Sciatic nerve (tissue), 2 donors: ENCODE measurements around the gene TTBK1. TPM values are rescaled to one million over a fixed set of nuclear protein-coding genes. Genes with fewer than 3 reads are reported as not detected.

ENCODE experiments used
- ATAC-seq: fragments of 200-7000 bp; cut with Tn5 transposase; one replicate; pipeline ENCODE4 v1.9.1; 2020; ENCODE audit warnings: mild to moderate bottlenecking, moderate library complexity
- DNase-seq: peaks from one replicate; pipeline ENCODE4 v3.0.0-alpha.2; 2020; ENCODE audit warnings: low spot score
- intact Hi-C: fragments of 100-400 bp; cut with DNase I; formaldehyde crosslinking; loops from one replicate; pipeline ENCODE4 v1.14.2; 2022
- total RNA-seq: library from RNA; stranded (reverse); fragmentation: NEBNext Ultra II Directional; extraction: Animal tissue kit (Norgen Biotek cat#: 25700); gene quantifications from one replicate; pipeline ENCODE4 v1.2.1, GENCODE V29; 2021
- donor health status: DM: no; HTN: no; CAD: no.
- donor health status: DM: no; HTN: no; CAD: no.

TTBK1 gene
- total RNA-seq, 1 donor from 2014 or later = 0.04 TPM

- ATAC-seq (no peak), DNase-seq (no peak)
- intact Hi-C loops = no loop called here
Measured at GRCh38 chr6:43265564-43265963, 22.3 kb downstream of the TTBK1 start.

- DNase-seq (no peak), ATAC-seq (no peak)
- intact Hi-C loops = no loop called here
Measured at GRCh38 chr6:43267619-43268354, 24.5 kb downstream of the TTBK1 start.

GRCh38 chr6:43268355-43268700, 25.0 kb downstream of the TTBK1 start:
- intact Hi-C loops = no loop called here
- peak; percentile 64 for ATAC-seq
- DNase-seq = no peak

- ATAC-seq = no peak
- intact Hi-C loops = no loop called here
Measured at GRCh38 chr6:43268782-43269272, 25.5 kb downstream of the TTBK1 start.

GRCh38 chr6:43269273-43270007, 26.2 kb downstream of the TTBK1 start:
- peak; percentile 15 for ATAC-seq
- intact Hi-C loops = no loop called here

More at GRCh38 chr6:43268782-43269272, 25.5 kb downstream of the TTBK1 start:
- no peak for DNase-seq

GRCh38 chr6:43271103-43271815, 28.0 kb downstream of the TTBK1 start:
- intact Hi-C loops = no loop called here
- ATAC-seq (no peak), DNase-seq (no peak)

More at GRCh38 chr6:43269273-43270007, 26.2 kb downstream of the TTBK1 start:
- no peak for DNase-seq

- no peak for ATAC-seq
- intact Hi-C loops = no loop called here
Measured at GRCh38 chr6:43271944-43272343, 28.7 kb downstream of the TTBK1 start.

GRCh38 chr6:43273707-43274106, 30.4 kb downstream of the TTBK1 start:
- intact Hi-C loops = no loop called here
- ATAC-seq (no peak), DNase-seq (no peak)

More at GRCh38 chr6:43271944-43272343, 28.7 kb downstream of the TTBK1 start:
- DNase-seq = no peak

GRCh38 chr6:43274127-43274915, 31.0 kb downstream of the TTBK1 start:
- DNase-seq = no peak
- intact Hi-C loops = no loop called here
- no peak for ATAC-seq

- intact Hi-C loops = no loop called here
- ATAC-seq (no peak), DNase-seq (no peak)
Measured at GRCh38 chr6:43274916-43275597, 31.8 kb downstream of the TTBK1 start.

GRCh38 chr6:43275801-43276576, 32.7 kb downstream of the TTBK1 start:
- DNase-seq (no peak), ATAC-seq (peak; percentile 14)
- intact Hi-C loops = no loop called here

GRCh38 chr6:43276577-43277305, 33.5 kb downstream of the TTBK1 start:
- ATAC-seq (no peak), DNase-seq (no peak)
- intact Hi-C loops = no loop called here

GRCh38 chr6:43277306-43277642, 34.0 kb downstream of the TTBK1 start:
- DNase-seq = no peak
- intact Hi-C loops = no loop called here
- no peak for ATAC-seq

- intact Hi-C loops = no loop called here
- ATAC-seq = no peak
- no peak for DNase-seq
Measured at GRCh38 chr6:43277643-43278523, 34.6 kb downstream of the TTBK1 start.

GRCh38 chr6:43278524-43279078, 35.3 kb downstream of the TTBK1 start:
- intact Hi-C loops = no loop called here
- no peak for DNase-seq
- ATAC-seq = no peak

GRCh38 chr6:43280234-43280633, 37.0 kb downstream of the TTBK1 start:
- DNase-seq = no peak
- ATAC-seq = no peak
- intact Hi-C loops = no loop called here
